ENCODE results near the gene MBD5.

The MBD5 gene

GRCh38 chr2:148049284-148049683 lies 28.4 kb downstream of the MBD5 start:
- DNase-seq: no peak
- TF ChIP-seq CTCF (IDR thresholded peaks at IDR 0.05; ENCODE audit: borderline replicate concordance, extremely low read depth, low read length, poor library complexity, severe bottlenecking): no peak
- TF ChIP-seq EZH2 (IDR thresholded peaks at IDR 0.05; ENCODE audit: borderline replicate concordance, low read depth, low read length, severe bottlenecking): no peak
- H3K4me2 ChIP-seq (ENCODE audit: insufficient read depth, low read length): no peak overlapping the region
- H3K4me1 ChIP-seq (ENCODE audit: insufficient read depth, low read length): 0 out of 2 replicates have a peak, but pooled peaks cover 2% of the 10 kb centered on the region
- ATAC-seq (ENCODE audit: insufficient read depth, low read depth): no peak
- no peak overlapping the region for H3K4me3 ChIP-seq (ENCODE audit: low read depth in 1 of 2, low read length in 2 of 2)
- H4K20me1 ChIP-seq (ENCODE audit: insufficient read depth, low read length): peaks cover 5% of the 10 kb centered on the region; the same call in 1 of the 2 replicates
- H2AFZ ChIP-seq (ENCODE audit: low read depth, low read length): no peak overlapping the region
- no peaks in the 10 kb centered on the region for H3K79me2 ChIP-seq (ENCODE audit: insufficient read depth, low read length)
- no peak overlapping the region for H3K27ac ChIP-seq (ENCODE audit: low read length)
- no peak overlapping the region for H3K9ac ChIP-seq (ENCODE audit: low read depth, low read length)
- H3K36me3 ChIP-seq (ENCODE audit: insufficient read depth, low read length): no peaks in the 10 kb centered on the region
- no peaks in the 10 kb centered on the region for H3K9me3 ChIP-seq (ENCODE audit: insufficient read depth, low read length, severe bottlenecking)
- no peaks in the 10 kb centered on the region for H3K27me3 ChIP-seq (ENCODE audit: insufficient read depth, low read length, poor library complexity)

- 0 out of 2 replicates have a peak, but pooled peaks cover 2% of the 10 kb centered on the region for H3K4me1 ChIP-seq (ENCODE audit: insufficient read depth, low read length)
- H3K9ac ChIP-seq (ENCODE audit: low read depth, low read length): no peak overlapping the region
- no peaks in the 10 kb centered on the region for H3K36me3 ChIP-seq (ENCODE audit: insufficient read depth, low read length)
- no peak overlapping the region for H3K4me3 ChIP-seq (ENCODE audit: low read depth in 1 of 2, low read length in 2 of 2)
- ATAC-seq (ENCODE audit: insufficient read depth, low read depth) (no peak), DNase-seq (no peak)
- H3K27ac ChIP-seq (ENCODE audit: low read length): no peak overlapping the region
- no peaks in the 10 kb centered on the region for H3K27me3 ChIP-seq (ENCODE audit: insufficient read depth, low read length, poor library complexity)
- no peak overlapping the region for H2AFZ ChIP-seq (ENCODE audit: low read depth, low read length)
- H3K4me2 ChIP-seq (ENCODE audit: insufficient read depth, low read length): no peak overlapping the region
- TF ChIP-seq EZH2 (IDR thresholded peaks at IDR 0.05; ENCODE audit: borderline replicate concordance, low read depth, low read length, severe bottlenecking) (no peak), CTCF (IDR thresholded peaks at IDR 0.05; ENCODE audit: borderline replicate concordance, extremely low read depth, low read length, poor library complexity, severe bottlenecking) (no peak)
- no peaks in the 10 kb centered on the region for H3K9me3 ChIP-seq (ENCODE audit: insufficient read depth, low read length, severe bottlenecking)
- H3K79me2 ChIP-seq (ENCODE audit: insufficient read depth, low read length): no peaks in the 10 kb centered on the region
- peaks cover 5% of the 10 kb centered on the region; the same call in 1 of the 2 replicates for H4K20me1 ChIP-seq (ENCODE audit: insufficient read depth, low read length)
Measured at GRCh38 chr2:148052687-148053086, 31.8 kb downstream of the MBD5 start.

- H3K79me2 ChIP-seq (ENCODE audit: insufficient read depth, low read length): no peaks in the 10 kb centered on the region
- ATAC-seq (ENCODE audit: insufficient read depth, low read depth): no peak
- H3K27ac ChIP-seq (ENCODE audit: low read length): no peak overlapping the region
- no peaks in the 10 kb centered on the region for H4K20me1 ChIP-seq (ENCODE audit: insufficient read depth, low read length)
- H3K9ac ChIP-seq (ENCODE audit: low read depth, low read length): no peak overlapping the region
- no peak overlapping the region for H3K4me2 ChIP-seq (ENCODE audit: insufficient read depth, low read length)
- no peak for TF ChIP-seq CTCF (IDR thresholded peaks at IDR 0.05; ENCODE audit: borderline replicate concordance, extremely low read depth, low read length, poor library complexity, severe bottlenecking)
- TF ChIP-seq EZH2 (IDR thresholded peaks at IDR 0.05; ENCODE audit: borderline replicate concordance, low read depth, low read length, severe bottlenecking): no peak
- DNase-seq: no peak
- H3K27me3 ChIP-seq (ENCODE audit: insufficient read depth, low read length, poor library complexity): no peaks in the 10 kb centered on the region
- no peaks in the 10 kb centered on the region for H3K4me1 ChIP-seq (ENCODE audit: insufficient read depth, low read length)
- no peak overlapping the region for H2AFZ ChIP-seq (ENCODE audit: low read depth, low read length)
- H3K4me3 ChIP-seq (ENCODE audit: low read depth in 1 of 2, low read length in 2 of 2): no peak overlapping the region
- H3K36me3 ChIP-seq (ENCODE audit: insufficient read depth, low read length): no peaks in the 10 kb centered on the region
- no peaks in the 10 kb centered on the region for H3K9me3 ChIP-seq (ENCODE audit: insufficient read depth, low read length, severe bottlenecking)
Measured at GRCh38 chr2:148058641-148059040, 37.8 kb downstream of the MBD5 start.

GRCh38 chr2:148063633-148064032 lies 42.7 kb downstream of the MBD5 start:
- Histone ChIP-seq H3K79me2 (ENCODE audit: insufficient read depth, low read length) (no peaks in the 10 kb centered on the region), H3K27me3 (ENCODE audit: insufficient read depth, low read length, poor library complexity) (no peaks in the 10 kb centered on the region), H4K20me1 (ENCODE audit: insufficient read depth, low read length) (no peaks in the 10 kb centered on the region), H3K9ac (ENCODE audit: low read depth, low read length) (no peak overlapping the region), H3K4me2 (ENCODE audit: insufficient read depth, low read length) (no peak overlapping the region), H3K36me3 (ENCODE audit: insufficient read depth, low read length) (no peaks in the 10 kb centered on the region), H2AFZ (ENCODE audit: low read depth, low read length) (no peak overlapping the region), H3K4me3 (ENCODE audit: low read depth in 1 of 2, low read length in 2 of 2) (no peak overlapping the region), H3K4me1 (ENCODE audit: insufficient read depth, low read length) (no peaks in the 10 kb centered on the region), H3K9me3 (ENCODE audit: insufficient read depth, low read length, severe bottlenecking) (no peaks in the 10 kb centered on the region), H3K27ac (ENCODE audit: low read length) (no peak overlapping the region)
- TF ChIP-seq CTCF (IDR thresholded peaks at IDR 0.05; ENCODE audit: borderline replicate concordance, extremely low read depth, low read length, poor library complexity, severe bottlenecking): no peak
- no peak for TF ChIP-seq EZH2 (IDR thresholded peaks at IDR 0.05; ENCODE audit: borderline replicate concordance, low read depth, low read length, severe bottlenecking)
- ATAC-seq (ENCODE audit: insufficient read depth, low read depth): no peak
- DNase-seq: no peak
